ENCODE data around the gene DCAF7.

The DCAF7 gene

GRCh38 chr17:63525190-63525946 is 24.9 kb upstream of the DCAF7 start:
- no peak for DNase-seq

- DNase-seq = no peak
These were observed 23.4 kb upstream of the DCAF7 start for GRCh38 chr17:63526861-63527260.

- DNase-seq = no peak
These were observed 22.1 kb upstream of the DCAF7 start for GRCh38 chr17:63528183-63528582.

- no peak for DNase-seq
These were observed 20.3 kb upstream of the DCAF7 start for GRCh38 chr17:63529711-63530556.

- no peak for DNase-seq
These were observed 19.7 kb upstream of the DCAF7 start for GRCh38 chr17:63530557-63531021.

GRCh38 chr17:63531022-63531965 is 19.0 kb upstream of the DCAF7 start:
- DNase-seq = no peak

- no peak for DNase-seq
These were observed 16.7 kb upstream of the DCAF7 start for GRCh38 chr17:63533433-63534077.

- DNase-seq = no peak
These were observed 16.2 kb upstream of the DCAF7 start for GRCh38 chr17:63534078-63534570.

- no peak for DNase-seq
These were observed 15.3 kb upstream of the DCAF7 start for GRCh38 chr17:63534816-63535455.

GRCh38 chr17:63535640-63536039 is 14.6 kb upstream of the DCAF7 start:
- no peak for DNase-seq

- DNase-seq = no peak
These were observed 13.3 kb upstream of the DCAF7 start for GRCh38 chr17:63537001-63537400.

GRCh38 chr17:63537991-63538692 is 12.1 kb upstream of the DCAF7 start:
- no peak for DNase-seq

GRCh38 chr17:63538693-63539595 is 11.3 kb upstream of the DCAF7 start:
- DNase-seq = no peak

GRCh38 chr17:63540590-63540989 is 9.7 kb upstream of the DCAF7 start:
- DNase-seq = no peak

GRCh38 chr17:63542218-63542545 is 8.1 kb upstream of the DCAF7 start:
- no peak for DNase-seq

- no peak for DNase-seq
These were observed 7.1 kb upstream of the DCAF7 start for GRCh38 chr17:63542942-63543821.

- no peak for DNase-seq
These were observed 6.4 kb upstream of the DCAF7 start for GRCh38 chr17:63543822-63544420.

- DNase-seq = no peak
These were observed 5.6 kb upstream of the DCAF7 start for GRCh38 chr17:63544467-63545301.

Data from kidney glomerular epithelial cell (primary cell).